Cerebellar nuclear complex (tissue), 1 donor: ENCODE measurements around the gene FRMD4A.
"Not testable (repeated sequence)": the region's sequence is repeated elsewhere in the genome, so short reads cannot be mapped to it uniquely, and the experiment has no call there.

Experiments used
- DNase-seq, 2 experiments: peaks; one replicate each; lab custom pipeline; 2025; lab: John Stamatoyannopoulos, UW

FRMD4A gene

DNA sequence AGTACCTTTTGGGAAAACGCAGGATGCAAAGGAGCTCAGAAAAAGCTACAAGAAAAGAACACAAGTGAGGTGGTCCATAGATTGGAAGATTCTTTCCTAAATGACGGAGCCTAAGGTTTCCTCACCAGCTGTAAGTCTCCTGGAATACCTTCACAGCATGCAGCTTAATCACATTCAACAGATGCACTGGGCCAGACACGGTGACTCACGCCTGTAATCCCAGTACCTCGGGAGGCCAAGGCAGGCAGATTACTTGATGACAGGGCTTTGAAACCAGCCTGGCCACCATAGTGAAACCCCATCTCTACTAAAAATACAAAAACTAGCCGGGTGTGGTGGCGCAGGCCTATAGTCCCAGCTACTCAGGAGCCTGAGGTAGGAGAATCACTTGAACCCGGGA is 228.7 kb downstream of the FRMD4A start:
- no peak for DNase-seq

DNA sequence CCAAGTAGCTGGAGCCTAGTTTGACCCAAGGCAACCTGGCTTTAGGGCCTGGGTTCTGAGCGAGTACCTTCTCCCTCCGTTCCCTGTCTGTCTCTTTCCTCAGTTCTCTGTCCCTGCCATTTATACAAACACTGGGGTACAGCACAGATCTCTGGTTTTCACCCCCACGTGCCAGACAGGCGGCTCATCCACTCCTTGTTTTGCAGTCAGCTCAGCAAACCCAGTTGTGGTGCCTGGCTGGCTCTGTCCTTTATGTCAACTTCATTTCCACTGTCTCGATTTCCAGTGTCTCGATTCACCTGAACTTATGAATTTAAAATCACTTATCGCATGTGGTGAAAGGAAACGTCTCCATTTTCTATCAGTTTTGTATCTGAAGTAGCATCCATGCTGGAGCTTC is 230.8 kb downstream of the FRMD4A start:
- DNase-seq = no peak

DNA sequence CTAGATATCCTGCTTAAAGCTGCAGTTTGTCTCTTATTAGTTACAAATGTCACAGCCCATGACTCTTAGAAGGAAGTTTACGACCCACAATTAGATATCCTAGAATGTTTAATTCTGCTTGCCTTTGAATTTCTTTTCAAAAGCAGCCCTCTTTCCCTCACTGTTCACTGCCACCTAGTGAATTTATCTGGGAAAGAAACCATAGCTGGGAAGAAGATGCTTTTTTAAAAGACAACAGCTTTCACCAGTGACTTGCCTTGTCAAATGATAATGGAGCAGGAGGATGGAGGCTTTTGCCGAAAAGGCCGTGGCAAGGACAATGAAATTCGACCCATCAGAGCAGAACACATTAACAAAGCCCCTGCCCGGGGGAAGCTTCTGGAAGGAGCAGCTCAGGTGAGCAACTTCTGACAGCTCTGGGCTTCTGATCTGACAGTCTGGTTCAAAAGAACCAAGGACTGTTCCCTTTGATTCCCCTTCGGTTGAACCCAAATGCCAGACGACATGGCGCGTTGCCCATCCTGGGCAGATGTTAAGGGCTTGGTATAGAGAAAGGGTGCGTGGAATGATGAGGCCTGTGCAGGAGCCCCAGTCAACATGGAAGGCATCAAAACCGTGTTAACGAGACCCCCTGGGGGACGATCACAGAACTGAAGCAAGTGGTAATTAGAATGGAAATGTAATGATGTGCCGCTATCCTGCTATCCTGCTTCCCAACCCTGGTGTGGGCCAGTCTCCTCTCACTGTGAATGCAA is 236.8 kb downstream of the FRMD4A start:
- no peak for DNase-seq

DNA sequence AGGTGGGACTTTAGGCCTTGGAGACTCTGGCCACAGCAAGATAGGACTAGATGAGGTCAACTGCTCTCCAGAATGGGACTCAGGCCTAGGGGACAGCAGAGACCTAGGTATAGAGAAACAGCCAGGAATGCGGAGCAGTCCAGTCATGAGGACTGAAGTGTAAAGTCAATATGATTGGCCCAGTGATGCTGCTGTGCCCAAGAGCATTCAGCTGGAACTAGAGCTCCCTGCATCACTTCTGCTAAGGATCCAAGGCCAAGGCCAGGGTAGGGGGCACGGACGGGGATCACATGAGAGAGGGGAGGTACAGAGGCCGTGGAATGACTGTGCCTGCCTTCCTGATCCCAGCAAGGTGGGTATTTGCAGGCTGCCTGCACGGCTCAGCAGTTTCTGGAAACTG is 237.9 kb downstream of the FRMD4A start:
- DNase-seq = no peak

DNA sequence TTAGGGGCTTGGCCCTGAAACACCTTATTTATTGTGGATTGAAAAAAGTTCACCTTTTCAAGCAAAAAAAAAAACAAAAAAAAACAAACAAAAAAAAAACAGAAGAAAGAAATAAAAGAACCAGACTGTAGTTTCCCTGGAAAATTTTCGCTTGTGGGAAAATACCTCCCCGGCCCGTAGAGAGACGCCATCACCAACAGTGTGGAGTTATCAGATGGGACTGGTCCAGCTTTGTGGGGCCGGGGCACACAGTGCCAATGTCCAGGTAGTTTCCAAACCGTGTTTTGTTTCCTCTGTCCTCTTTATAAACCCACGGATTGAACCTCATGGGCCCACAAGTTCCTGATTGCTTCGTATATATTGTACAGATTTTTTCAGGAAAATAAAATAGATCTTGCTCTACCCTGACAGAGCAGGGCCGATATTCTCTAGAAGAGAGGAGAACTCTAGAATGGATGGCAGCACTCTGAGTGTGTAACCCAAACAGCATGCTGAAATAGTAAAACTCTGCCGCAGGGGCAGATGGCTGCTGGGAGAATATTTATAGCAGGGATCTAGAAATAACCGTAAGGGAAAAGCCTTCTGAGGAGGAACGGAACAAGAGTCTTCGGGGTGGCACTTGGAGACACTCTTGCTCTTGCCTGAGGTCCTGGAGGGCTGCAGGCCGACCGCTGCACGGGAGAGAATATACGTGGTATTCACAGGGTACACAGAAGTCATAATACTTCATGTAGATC is 241.0 kb downstream of the FRMD4A start:
- no peak for DNase-seq

DNA sequence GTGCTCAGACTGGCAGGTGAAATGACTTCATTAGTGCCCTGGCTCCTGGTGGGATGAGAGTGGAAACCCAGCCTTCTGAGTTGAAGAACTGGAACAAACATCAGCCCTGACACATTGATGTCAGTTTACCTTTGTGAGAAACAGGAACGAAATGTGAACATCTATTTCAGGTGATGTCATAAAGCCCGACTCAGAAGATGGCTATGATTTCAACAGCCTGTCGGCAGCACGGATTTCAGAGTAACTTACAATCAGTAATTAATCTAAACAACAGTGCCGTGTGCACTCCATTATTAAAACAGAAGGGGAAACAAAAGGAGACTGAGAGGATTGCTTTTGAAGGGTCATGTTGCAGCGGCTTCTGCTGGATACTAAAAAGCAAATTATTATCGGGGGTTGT is 243.2 kb downstream of the FRMD4A start:
- no peak for DNase-seq

DNA sequence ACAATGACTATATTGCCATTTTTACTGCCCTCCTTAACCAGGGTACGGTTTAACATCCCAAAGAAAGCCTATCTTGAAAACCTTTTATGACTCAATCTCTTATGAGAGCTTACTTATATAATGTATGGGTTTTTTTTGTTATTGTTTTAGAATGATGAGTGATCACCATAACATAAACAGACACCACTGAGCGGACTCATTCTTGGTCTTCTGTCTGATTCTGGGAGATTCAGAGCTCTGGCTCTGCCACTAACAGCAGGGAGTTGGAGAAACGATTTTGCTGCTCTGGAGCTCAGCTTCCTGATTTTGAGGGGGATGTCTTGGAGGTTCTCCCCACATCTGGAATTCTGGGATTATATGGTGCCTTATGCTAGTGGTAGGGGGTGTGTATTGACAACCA is 244.1 kb downstream of the FRMD4A start:
- no peak for DNase-seq

DNA sequence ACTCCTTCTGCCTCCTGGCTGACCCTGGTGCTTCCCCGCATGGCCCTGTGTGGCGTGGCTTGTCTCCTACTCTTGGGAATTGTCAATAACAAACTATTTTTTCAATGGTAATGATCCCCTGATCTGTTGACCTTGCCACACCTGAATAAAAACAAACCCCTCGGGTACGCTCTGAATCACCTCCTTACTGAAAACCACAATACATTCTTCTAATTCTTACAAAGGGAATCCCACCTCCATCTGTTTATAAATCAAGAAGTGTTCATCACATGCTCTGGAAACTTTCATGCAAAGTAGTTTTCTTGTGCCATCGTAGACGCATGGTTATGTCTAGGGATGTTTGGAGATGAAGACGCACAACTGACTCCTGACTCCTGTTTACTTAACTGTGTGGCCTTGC is 245.8 kb downstream of the FRMD4A start:
- DNase-seq = no peak

DNA sequence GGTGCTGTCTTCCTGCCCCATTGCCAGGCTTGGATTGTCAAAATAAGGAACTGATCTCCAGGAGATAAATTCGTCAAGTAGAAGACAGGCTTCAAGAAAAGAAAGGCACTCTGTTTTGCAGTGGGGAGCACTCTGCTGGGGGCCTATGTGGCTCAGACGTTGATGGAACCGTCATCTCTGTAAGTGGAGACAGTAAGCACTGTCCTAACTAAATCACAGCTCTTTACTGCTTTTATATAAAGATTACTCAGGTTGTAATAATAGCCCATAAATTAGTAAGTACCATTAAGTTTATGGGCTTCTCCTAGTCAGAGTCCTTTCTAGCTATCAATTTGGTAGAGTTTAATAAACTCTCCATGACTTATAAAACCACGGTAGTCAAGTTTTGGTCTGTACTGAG is 249.9 kb downstream of the FRMD4A start:
- DNase-seq = no peak

DNA sequence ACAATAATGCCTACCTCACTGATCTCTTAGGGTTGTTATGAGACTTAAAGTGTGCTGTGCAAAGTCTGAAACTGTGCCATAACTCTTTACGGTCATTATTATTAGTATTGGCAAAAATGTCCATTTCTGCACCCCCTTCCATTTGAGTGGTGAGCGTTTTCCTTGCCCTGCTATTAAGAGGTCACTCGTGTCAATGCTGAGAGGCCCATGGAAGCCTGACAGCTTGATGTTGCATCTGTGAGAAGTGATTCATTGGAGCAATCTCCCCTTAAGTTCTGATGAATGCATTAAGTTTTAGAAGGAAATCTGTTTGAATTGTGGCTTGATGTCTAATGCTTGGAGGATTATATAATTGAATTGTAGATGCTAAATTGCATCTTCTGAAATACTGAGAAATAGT is 253.3 kb downstream of the FRMD4A start:
- DNase-seq = no peak

DNA sequence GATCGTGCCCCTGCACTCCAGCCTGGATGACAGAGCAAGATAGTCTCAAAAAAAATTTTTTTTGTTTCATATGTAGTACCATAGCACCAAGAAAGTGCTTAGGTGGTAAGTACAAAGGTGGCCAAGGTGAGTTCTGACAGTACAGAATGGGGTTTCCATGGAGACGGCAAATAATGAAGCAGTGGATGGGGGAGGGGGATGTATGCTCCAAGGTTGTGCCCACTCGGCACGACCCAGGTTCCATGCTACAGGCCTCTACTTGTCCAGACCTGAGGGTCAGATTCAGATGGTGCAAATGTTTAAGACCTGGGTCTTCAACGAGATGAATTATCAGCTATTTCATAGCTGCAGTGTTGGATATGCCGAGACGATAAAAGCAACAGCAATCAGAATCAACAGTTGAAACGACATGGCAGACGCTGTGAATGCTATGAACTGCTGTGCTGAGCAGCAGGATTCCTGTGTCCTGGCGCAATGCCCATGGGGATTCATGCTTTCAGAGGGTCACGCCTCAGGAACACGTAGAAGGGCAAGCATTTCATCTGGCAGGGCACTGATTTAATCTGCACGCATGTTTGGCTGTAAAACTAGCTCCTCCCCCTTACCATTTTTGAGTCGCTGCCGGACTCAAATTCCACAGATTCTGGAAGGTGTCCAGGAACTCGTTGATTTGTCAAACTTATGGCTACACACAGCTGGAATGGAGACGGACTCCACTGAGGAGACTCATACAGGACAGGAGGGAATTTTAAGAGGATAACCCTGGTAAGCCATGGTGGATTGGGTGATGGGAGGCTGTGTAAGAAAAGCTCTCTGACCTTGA is 256.5 kb downstream of the FRMD4A start:
- no peak for DNase-seq

DNA sequence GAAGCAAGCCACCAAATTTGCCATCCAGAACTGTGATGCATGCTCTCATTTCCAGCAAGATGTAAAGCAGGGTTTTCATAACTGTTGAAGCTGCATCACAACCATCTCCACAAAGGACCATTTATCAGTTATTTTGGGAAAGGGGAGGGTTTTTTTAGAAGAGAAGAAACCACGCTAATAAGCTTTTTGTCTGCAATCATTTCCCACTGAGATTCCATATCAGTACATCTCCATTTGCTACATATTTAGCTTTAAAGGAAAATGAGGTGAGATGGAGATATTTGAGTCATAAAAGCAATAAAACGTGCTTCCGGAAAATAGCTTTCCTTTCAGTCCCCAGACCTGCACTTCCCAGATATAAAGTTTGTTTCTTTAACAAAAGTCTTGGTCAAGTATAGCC is 258.2 kb downstream of the FRMD4A start:
- DNase-seq = no peak

DNA sequence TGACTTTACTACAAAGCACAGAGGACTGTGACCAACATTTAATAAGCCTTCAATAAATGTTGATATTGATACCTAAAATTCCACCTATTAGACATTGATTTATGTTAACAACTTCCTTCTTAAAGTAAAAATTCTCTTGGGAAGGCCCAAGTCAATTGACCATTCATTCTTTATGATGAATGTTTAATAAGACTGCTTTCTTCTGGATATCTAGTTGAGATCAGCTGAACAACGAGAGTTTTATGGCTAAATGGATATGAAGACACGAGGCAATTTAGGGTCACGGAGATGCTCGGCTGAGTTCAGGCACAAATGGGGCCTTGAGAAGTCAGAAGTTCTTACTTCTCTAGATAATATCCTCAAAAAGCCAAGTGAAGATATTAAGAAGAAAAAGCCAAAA is 258.8 kb downstream of the FRMD4A start:
- no peak for DNase-seq

DNA sequence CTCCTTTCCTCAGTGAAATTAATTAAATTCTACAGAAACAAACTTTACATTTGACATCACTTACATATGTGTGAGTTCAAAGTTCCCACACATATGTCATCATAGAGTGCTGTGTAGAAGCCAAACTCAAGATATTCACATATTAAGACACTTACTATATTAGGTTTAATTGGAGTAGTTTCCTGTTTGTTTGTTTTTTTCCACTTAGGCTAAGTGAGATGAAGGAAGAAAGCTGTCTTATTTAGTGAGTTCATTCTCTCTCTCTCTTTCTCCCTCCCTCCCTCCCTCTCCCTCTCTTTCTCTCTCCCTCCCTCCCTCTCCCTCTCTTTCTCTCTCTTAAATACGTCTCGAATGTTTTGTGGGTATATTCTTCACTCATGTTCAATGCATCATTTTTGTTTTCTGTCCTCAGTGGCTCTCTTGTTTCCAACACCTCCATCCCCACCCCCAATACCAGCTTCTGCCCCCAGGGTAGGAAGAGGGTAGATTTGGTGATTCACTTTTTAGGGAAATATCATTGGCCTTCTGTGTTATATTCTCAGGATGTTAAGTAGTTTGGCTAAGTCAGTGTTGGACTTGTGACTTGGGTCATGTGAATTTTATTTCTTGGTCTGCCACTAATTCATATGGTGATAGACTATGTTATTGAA is 262.0 kb downstream of the FRMD4A start:
- DNase-seq = no peak

DNA sequence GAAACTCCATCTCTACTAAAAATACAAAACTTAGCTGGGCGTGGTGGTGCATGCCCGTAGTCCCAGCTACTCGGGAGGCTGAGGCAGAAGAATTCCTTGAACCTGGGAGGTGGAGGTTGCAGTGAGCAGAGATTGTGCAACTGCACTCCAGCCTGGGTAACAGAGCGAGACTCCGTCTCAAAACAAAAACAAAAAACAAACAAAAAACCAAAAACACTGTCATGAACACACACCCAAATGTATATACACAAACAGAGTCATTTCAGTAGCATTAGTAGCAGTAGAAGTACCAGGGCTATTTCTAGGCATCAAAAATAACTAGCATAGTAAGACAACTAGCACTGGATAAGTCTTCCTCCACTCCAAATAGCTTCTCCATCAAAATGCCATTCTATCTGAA is 263.1 kb downstream of the FRMD4A start:
- not testable (repeated sequence) for DNase-seq

DNA sequence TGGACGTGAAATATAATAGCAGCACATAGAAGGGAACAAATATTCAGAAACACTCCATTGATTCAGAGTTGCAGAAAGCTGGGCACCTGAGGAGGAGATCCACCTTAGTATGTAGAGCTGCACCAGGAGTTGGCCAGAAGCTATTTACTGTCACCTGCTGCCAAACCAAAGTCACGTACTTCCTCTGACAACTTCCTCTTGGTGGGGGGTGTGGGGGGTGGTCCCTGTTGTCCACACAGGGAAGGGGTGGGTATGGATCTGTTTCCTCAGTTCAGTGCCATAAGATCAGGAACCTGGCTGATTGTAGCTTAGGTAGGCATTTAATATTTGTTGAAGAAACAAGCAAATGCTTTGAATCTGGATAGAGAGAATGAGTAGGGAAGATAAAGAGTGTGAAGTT is 264.6 kb downstream of the FRMD4A start:
- DNase-seq = no peak

DNA sequence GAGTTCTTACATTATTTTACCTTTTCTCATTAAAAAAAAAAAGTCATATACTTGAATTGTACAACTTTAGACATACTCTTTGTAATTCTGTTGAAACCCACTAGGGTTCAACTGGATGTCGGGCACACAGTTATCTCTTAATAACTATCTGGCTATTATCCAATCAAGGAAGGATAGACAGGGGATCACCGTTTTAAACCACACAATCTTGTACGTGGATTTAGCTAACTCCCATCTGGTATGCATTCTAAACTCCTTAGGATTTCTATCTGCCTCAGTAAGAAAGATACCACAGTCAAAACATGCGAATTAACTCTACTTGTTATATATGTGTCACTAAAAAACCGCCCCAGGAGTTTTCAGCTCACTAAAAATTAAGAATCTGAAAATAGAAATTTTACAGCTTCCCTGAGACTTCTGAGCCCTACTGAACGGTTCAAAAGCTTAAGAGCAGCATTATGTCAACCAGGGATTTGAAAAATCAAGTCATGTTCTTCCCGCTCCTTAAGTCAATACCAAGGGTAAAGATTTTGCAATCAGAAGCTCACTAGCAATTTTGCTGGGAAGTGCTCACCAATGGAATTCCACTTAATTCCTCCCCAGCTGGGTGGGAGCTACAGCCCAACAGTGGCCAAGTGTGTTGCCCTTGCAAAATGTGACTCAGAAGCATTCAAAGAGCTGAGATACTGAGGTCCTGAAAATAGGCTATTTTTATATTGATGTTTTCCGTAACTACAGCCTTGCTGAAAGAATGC is 267.0 kb downstream of the FRMD4A start:
- DNase-seq = no peak

DNA sequence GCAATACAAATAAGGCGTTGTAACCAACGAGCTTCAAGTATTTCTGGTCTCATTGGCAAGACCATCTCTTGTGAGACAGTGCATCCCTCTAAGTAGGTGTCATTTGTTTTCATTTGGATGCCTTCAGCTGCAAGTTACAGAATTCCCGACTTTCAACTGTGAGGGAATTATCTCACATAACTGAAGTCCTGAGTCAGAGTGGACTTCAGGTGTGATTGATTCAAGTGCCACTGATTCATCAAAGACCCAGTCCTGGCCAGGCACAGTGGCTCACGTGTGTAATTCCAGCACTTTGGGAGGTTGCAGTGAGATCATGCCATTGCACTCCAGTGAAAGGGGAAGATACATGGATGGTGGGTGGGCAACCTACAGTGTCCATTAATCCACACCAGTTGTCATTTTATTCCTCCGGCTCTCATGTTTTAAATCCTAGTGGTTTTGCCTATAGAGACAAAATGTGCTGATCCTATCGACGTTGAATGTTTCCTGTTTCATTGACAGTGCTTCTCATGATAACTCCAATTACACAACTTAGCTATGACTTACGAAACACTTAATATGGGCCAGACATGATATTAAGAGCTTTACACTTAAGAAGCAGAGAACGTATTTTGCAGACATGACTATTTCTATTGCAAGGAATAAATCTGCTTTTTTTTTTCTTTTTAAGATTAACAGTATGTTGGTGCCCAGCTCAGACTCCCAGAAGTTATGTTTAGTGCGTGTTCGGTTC is 268.0 kb downstream of the FRMD4A start:
- DNase-seq = no peak

DNA sequence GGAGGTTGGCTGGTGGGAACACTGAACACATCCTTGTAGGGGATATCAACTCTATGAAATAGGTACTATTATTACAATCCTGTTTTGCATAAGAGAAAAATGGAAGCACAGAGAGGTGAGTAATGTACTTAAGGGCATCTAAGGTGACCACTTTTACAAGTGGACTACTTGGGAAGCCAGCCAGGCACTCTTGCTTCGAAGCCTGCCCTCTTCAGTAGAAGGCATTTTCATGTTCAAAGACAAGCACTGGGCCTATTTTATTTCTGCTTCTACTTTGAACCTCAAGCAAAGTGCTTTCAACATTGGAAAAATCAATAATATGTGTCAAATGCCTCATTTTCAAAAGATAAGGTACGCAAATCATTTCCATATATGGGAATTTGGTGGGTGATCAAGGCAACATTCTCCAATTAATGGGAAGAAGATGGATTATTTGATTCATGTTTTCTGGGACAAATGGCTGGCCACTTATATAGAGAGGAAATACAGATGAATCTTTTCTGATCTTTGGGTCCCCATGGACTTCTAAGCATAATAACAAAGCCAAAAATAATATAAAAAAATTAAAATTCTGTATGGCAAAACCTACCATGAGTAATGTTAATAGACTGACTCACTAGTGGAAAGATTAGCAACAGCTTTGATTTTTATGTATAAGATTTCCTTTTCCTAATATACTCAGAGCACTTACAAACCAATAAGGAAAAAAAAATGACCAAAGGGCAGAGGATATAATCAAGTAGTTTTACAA is 270.2 kb downstream of the FRMD4A start:
- no peak for DNase-seq
